Amniotic stem cell (primary cell): ENCODE data around the gene HLA-DOA.

ENCODE experiments used
- DNase-seq: peaks from one replicate; lab custom pipeline; 2025; lab: John Stamatoyannopoulos, UW

The HLA-DOA gene

DNA sequence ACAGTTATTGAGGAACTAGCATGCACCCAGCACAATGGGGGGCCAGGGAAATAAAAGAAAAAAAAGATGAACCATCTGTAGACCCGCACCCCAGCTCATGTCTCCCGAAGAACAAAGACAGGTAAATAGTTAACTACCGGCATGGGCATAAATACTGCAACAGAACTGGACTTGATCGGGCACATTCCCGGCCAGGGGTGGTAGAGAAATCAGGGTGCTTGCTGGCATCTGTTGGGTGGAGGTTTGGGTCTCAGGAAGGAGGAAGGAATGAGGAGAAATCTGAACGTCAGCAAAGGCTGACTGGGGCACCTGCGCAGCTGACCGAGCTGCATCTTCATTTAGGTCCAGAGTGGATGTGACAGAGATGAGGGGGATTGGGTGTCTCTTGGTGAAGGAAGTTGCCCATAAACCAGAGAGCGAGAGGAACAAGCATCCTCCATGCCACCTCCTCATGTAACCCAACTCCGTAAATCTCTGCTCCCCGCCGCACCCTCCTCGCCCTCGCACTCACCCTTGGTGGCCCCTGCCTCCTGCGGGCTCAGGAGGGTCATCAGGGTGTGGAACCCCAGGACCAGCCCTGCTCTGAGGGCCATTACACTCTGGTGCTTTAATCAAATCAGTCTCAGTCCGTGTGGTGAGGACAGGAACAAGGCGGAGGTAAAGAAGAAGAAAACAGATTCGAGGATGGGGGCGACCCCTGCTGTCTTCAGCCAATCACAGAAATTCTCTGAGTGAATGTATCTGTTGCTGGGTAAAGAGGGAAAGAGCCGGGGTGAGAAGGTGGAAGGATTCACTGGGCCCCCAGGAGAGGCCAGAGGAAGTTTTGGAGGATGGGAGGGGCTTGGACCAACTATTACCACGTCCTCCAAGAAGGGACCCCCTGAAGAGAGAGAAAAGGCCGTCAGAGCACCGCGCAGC is at the start of gene HLA-DOA:
Gene HLA-DOA, minus strand, starts transcription at position 648 of the 918 bp plus-strand sequence.
- DNase-seq = no peak

DNA sequence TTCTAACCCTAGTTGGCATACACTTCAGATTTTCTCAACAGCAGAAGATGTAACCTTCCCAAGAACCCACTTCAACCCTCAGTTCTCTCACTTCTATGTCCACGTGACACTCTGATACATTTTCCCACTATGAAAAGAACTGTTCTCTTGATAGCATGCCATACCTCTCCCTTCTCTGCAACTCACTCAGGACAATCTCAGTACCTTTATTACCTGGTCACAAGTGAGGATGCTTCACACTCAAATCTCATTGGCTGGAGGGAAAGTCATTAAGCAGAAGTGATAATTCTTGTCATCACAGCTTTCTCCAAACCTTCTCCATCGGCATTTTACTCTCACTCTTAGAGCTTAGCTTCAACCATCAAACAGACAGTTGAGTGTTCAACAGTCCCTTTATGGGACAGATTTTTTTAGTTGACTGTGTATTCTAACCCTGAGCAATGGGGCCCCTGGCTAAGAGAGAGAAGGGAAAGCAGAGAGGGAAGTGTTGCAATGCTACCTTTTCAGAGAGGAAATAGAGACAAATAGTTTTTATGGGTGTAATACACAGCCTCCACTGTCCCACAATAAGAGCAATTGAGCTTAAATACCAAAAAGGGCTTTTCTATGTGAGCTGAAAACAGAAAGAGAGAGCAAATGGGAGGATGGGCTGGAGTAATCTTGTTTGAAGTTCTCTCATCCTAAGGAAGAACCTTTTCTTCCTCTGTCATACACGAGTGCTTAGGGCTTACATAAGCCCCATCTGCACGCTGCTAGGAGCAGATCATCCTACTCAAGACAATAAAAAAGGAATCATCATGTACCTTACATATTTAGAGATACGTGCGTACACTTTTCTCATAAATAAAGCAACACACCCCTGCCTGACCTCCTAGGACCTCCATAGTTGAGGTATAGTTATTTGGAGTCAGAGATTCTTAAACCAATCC is 48.1 kb upstream of the HLA-DOA start:
- DNase-seq = no peak

DNA sequence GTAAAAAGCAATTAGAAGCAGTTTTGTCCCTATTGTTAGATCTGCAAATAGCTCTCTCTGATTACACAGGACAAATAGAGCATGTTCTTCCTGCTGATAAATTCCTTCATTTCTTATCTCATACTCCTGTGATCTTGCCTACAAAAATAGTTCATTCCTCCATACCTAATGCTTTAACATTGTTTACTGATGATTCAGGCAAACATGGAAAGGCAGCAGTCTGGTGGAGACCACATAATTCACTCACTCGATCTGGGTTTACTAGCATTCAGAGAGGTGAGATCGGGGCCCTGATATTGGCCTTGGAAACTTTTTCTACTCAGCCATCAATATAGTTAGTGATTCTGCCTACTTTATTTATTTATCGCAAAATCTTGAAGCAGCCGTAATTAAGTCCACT is 43.8 kb upstream of the HLA-DOA start:
- no peak for DNase-seq

DNA sequence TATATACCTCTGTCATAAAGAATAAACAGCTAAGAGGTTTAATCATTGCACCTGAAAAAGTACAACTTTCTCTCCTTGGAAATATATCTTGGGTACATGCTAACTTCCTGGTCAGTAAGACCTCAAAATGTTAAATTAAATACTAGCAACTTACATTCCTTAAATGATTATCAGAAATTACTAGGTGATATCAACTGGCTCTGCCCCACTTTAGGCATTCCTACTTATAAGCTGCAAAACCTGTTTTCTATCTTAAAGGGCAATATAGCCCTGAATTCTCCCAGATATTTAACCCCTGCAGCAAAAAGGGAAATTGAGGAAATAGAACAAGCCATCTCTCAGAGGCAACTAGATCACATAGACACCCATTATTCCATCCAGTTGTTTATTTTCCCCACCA is 43.2 kb upstream of the HLA-DOA start:
- DNase-seq = no peak

DNA sequence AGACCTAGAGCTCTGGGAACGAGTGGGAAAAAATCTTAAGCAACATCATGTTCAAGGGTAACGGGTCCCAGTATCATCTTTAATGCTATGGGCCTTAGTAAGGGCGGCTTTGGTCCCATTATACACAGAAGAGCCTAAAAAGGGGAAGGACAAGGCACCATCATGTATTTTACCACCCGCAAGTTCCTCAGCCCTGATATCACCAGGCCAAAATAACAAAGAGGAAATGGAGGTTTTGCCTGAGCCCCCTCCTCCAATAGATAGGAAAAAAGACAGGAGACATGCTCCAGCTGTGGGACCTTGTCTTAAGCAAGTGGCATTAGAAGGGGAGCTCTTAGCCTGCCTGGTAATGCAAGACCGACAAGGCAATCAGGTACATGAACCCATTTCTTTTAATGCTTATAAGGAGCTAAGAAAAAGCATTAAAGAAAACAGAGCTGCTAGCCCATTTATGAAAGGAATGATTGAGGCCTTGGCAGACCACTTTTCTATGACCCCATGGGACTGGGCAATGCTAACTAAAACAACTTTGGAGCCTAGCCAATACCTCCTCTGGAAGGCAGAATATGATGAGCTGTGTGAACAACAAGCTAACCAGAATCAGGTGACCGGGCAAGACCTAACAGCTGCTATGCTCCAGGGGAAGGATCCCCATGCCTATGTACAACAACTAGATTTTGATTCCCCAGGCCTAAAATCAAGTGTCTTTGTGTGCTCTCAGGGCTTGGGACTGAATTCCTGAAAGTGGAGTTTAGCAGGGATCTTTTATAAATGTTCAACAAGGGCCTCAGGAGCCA is 40.8 kb upstream of the HLA-DOA start:
- no peak for DNase-seq

DNA sequence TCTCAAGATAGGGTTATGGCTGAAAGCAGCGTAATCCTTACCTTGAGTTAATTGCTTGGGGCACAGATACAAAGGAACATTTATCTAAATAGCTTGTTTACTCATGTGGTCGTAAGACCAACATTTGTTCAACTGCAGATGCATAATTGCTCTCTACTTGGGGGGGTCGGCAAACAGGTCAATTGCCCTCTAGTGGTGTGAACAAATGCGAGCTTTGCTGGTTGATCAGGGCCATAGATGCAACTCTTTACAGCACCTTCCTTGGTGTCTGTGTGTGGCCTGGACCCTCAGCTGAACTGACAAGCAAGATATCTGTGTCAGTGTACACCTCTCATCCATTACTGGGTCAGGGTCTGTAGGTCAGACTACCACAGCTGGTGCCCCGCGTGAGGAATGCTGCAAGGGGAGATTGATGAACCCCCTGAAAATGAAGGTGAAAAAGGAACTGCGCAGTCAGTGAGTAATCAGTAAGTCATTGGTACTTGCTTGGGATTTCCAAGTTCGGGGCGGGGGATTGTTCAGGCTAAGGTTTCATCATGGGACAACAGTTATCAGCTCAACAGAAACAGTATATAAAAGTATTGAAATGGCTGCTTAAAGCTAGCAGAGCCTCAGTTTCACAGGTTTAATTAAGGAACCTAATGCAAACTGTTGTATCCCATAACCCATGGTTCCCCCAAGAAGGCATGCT is 40.1 kb upstream of the HLA-DOA start:
- DNase-seq = no peak

DNA sequence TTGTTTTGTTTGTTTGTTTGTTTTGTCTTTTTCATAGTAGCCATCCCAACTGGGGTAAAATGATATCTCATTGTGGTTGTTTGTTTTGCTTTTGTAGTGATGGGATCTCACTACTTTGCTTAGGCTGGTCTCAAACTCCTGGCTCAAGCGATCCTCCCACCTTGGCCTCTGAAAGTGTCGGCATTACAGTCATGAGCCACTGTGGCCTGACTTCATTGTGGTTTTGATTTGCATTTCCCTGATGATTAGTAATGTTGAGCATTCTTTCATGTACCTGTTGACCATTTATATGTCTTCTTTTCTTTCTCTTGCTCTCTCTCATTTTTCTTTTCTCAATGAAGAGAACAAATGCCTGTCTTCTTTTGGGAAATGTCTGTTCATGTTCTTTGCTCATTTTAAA is 30.8 kb upstream of the HLA-DOA start:
- no peak for DNase-seq

DNA sequence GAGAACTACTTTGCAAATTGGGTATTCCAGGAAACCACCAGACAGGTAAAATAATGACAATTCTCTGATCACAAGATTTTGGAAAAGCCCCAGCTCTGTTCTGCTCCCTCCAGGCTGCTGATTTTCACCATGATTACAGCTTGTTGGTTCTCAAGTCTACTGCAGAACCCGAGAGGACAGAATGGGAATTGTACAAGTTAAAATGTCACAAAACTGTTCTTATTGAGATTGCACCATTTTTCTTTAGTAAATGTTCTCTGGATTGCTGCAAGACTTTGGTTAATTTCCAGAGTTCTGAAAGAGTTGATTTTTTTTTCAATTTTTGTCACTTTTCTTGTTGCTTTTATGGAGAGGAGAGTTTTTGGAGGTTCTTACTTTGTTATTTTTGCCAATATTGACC is 27.1 kb upstream of the HLA-DOA start:
- no peak for DNase-seq

DNA sequence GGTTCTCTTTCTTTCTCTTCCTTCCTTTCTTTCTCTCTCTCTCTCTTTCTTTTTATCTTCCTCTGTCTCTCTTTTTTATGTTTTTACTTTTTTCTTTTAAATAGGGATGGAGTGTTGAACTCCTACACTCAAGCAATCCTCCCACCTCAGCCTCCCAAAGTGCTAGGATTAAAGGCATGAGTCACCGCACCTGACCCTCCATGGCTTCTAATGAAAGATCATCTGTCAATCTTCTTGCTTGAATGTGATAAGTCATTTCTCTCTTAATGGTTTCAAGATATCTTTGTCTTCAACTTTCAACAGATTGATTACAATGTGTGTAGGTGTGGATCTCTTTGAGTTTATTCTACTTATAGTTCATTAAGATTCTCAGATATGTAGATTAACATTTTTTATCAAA is 25.2 kb upstream of the HLA-DOA start:
- DNase-seq = no peak

DNA sequence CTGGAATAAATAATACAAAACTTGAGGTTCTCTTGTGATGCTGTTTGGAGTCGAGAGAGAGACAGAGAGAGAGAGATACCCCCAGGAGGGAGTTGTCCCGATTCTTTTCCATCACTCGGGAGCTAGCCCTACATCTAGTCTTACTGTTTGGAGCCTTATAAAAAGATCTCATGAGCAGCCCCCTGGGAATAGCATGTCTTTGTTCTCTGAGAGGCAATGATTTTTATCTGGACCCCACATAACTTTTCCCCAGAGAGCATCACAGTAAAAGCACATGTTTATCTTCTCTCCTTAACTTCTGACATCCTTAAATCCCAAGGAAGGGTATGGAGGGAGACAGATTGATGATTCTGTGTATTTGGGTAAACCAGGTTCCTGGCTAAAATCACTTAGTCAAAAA is 20.9 kb upstream of the HLA-DOA start:
- no peak for DNase-seq

DNA sequence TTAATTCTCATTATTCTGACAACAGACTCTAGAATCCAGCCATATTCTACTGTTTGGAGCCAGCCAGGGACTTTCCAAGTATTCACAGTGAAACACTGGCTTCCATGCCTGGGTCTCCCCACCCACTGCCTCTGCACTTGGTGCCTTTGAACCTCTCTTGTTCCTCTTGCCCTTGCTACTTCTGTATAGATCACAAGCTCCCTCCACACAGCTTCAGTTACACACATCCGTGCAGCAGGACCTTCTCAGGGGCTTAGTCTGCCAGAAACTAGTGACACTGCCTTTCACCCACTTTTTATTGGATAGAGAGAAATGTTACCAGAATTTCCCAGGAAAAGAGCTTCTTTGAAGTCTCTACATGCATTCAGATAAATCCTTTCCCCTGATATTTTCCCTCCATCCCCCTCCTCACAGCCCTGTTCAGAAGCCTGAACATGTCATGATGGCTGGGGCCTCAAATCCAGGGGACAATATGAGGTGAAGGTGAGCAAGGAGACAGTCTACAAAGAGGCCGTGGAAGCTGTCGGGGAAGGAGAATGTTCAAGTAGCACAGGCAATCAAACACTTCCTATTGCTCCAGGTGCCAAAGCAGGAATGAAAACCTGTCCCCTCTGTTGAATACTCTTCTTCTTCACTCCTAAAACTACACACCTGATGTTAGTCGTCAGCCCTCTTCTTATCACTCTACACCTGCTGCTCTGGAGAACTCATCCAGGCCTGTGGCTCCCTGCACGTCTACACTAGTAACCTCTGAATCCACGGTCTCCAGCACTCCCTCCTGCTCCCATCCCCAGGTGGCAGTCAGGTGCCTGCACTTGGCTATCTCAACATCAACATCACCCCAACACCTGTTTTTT is 20.2 kb upstream of the HLA-DOA start:
- DNase-seq = no peak

DNA sequence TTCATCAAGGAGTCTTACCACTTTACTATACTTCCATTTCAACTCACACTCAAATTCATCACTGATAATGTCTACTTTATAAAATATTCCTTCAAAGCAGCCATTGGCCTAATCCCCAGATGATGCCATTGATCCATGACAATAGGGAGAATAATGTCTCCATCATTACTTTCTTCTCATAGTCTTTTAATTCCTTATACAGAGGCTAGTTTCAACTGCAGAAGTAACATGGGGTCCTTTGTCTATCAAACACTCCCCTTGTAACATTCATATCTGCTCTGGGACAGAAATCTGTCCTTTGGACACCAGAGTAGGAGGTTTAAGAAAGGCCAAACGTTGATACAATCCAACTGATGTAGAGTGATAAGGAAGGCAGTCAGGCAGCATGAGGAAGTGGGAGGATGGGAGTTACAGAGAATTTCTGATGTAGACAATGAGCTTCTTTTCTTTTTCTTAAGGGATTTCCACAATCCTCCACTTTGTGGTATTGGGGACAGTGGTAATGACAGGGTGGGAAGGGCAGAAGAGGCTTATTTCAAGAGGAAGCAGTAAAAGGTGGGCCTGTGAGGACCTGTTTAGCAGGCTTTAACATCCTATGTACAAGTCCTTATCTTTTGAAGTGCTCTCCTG is 18.9 kb upstream of the HLA-DOA start:
- DNase-seq = no peak

DNA sequence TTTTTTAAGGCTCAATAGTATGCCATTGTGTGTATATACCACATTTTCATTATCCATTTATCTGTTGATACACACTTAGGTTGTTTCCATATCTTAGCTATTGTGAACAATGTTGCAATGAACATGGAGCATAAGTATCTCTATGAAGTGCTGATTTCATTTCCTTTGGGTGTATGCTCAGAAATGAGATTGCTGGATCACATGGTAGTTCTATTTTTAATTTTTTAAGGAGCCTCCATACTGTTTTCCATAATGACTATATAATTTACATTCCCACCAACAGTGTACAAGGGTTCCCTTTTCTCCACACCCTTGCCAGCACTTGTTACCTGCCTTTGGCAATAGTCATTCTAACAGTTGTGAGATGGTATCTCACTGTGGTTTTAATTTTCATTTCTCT is 15.1 kb upstream of the HLA-DOA start:
- no peak for DNase-seq

DNA sequence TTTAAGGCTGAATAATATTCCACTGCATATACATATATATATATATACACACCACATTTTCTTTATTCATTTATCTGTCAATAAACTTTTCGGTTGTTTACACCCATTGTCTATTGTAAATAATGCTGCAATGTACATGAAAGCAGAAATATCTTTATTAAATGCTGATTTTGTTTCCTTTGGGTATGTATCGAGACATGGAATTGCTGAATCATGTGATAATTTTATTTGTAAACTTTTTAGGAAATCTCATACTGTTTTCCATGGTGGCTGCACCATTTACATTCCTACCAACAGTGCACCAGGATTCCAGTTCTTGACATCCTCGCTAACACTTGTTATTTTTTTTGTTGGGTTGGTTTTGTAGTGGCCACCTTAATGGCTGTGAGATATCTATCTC is 14.1 kb upstream of the HLA-DOA start:
- DNase-seq = no peak

DNA sequence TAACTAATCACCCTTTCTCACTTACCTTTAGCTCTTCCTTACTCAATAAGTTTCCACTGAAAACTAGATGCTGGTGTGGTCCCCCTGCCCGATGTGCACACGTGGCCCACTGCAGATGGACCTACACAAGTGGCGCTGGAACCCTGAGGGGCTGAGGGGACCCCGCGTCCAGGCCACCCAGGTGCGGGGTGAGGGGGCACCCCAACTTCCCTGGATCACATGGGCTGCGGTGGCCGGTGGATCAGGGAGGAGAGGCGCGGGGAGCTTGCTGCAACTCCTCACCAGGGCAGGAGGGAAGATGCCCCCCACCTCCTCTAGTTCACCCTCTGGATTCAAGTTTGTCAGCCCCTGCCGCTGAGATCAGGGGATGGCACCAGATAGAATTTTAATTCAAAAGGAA is 12.5 kb upstream of the HLA-DOA start:
- no peak for DNase-seq

DNA sequence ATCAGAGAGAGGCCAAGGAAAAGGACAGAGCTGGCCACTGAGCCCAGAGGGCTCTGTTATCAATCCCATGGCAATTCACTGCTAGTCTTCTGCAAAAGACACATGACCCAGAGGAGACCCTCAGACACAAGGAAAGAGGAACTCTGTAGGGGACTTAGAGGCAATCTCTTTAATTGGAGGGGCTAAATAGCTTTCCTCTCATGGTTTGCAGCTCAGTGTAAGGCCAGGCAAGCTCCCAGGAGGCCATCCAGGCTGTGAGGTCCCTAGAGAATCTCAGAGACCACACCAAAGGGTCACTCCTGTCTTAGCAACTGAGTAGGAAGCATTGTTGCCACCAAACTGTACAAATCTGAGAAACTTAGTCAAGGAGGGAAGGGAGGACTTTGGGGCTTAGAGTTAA is 10.0 kb upstream of the HLA-DOA start:
- DNase-seq = no peak

DNA sequence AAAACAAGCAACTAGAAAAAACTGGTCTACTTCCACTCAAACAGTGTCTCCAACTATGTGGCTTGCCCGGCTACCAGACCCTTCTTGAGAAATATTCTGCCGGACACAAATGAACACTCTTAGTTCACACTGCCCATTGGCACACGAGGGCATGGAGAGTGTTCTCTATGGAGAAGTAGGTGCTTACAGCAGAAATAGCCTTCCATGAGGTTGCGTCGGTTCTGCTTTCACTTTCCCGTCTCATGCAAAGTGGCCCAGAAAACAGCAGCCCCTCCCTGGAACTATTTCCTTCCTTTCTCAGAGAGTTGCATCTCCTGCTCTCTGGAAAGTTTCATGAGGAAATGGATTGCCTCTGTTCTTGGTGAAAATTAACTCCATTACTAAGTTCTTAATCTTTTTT is 9.5 kb upstream of the HLA-DOA start:
- DNase-seq = no peak

DNA sequence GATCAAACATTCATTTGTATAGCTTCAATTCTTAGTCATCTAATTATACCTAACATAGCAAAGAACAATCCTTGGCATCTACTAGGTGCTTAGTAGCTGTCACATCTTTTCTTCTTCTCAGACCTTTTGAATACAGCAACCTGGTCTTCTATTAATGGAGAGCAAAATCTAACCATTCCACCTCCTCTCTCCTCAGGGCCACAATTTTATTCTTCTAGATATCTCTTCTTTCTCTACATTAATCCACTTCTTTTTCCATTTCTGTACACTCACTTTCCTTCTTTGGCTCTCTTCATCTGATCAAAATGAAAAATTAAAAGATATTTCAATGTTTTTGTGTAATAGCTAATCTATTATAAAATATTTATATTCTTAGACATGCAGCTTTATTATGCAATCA is 9.0 kb upstream of the HLA-DOA start:
- no peak for DNase-seq

DNA sequence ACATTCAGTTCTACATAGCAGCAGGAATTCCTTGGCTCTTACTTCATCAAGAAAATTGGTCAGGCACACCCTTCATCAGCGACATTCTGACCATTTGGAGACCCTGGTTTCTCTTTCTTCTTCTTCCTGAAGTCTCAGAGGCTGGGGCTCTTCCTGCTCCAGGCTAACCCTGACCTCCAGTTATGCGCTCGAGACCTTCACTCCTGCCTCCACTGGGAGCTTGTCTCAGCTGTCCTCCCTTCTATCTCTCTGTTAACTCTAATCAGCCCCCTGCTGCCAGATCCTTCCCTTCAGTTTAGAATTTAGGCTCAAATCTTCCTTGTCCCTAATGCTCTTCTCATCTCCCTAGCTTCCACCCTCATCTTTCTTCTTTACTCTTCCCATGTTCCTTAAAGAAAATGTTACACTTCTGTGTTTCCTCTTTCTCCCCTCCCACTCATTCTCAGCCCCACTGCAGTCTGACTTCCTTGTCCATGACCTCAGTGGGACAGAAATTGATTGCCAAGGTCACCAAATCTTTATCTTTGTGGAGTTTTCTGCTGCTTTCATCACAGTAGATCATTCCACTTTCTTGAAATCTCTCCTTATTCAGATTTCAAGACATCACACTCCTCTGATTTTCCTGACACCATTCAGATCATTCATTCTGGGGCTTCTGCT is 8.4 kb upstream of the HLA-DOA start:
- no peak for DNase-seq

DNA sequence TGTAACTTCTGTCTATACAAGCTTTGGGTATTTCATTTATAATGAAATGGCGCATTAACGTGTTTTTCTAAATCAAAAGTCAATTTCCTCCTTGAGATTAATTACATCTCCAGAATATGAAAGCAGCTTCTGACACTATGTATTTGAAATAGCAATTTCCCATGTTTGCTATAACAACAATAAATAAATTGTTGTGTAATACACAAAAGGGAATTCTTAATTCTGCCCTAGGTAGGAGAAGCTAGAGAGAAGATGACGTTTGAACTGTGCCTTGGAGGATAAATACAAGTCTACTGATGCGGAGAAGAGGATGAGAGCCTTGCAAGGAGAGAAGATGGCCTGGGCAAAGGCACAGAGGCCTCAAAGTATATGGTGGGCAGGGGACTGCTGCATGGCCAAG is 7.6 kb upstream of the HLA-DOA start:
- DNase-seq = no peak
